K562 (cell line): Measurements from ENCODE around the gene IGF2BP1. TPM values are rescaled to one million over a fixed set of nuclear protein-coding genes. Genes with fewer than 3 reads are reported as not detected.
A peak's percentile ranks its signal among the peaks of the same experiment; 100 is the strongest.

Experiments
- CBFA2T2 ChIP-seq: fragments of 450-650 bp; conservative IDR thresholded peaks from 2 replicates; pipeline ENCODE4 v1.6.1; 2017; ENCODE audit warnings: mild to moderate bottlenecking
- FOXA1 ChIP-seq: fragments of 450-650 bp; IDR thresholded peaks from 2 replicates; pipeline ENCODE4 v1.6.1; 2016; ENCODE audit warnings: mild to moderate bottlenecking, borderline replicate concordance
- GATAD2A ChIP-seq: fragments of 450-650 bp; IDR thresholded peaks from 2 replicates; pipeline ENCODE4 v1.6.1; 2017
- IRF2 ChIP-seq: sonication (generic); formaldehyde crosslinking; IDR thresholded peaks from 2 replicates; pipeline ENCODE4 v1.8.1; 2022; ENCODE audit warnings: mild to moderate bottlenecking, missing genetic modification reagents
- MEF2D ChIP-seq: conservative IDR thresholded peaks from 2 replicates; pipeline ENCODE4 v1.6.1; 2016; ENCODE audit warnings: low read depth, missing genetic modification characterization, missing compliant biosample characterization
- NR2F6 ChIP-seq: fragments of 450-650 bp; formaldehyde crosslinking; IDR thresholded peaks from 2 replicates; pipeline ENCODE4 v1.4.0; 2020; ENCODE audit warnings: mild to moderate bottlenecking
- PML ChIP-seq: IDR thresholded peaks from 2 replicates; pipeline ENCODE4 v1.6.1; 2012; ENCODE audit warnings: low read length, inconsistent platforms
- TCF3 ChIP-seq: sonication (generic); formaldehyde crosslinking; IDR thresholded peaks from 2 replicates; pipeline ENCODE4 v1.4.0; 2020; ENCODE audit warnings: mild to moderate bottlenecking, missing genetic modification reagents
- TRIM24 ChIP-seq, 2 experiments: fragments of 450-650 bp; IDR thresholded peaks; 2 replicates each; pipeline ENCODE4 v1.6.1; 2016
- polyA plus RNA-seq, 8 experiments: library from polyadenylated mRNA; depleted of rRNA in 4 of 8; stranded (reverse) in 5 of 8; unstranded in 3 of 8; fragments of >200 nt; fragmentation: Nextera tagmentation in 2 of 8; fragmentation: Illumina TruSeq in 1 of 8; extraction: Ambion mirVana in 2 of 8; extraction: Trizol in 1 of 8; gene quantifications; 2 replicates each; pipeline versions ENCODE4 v1.2.1 to v1.2.3, GENCODE V29; 2011 to 2014; ENCODE audit warnings: inconsistent platforms in 1 of 8, missing spikeins in 1 of 8
- total RNA-seq, 7 experiments: library from RNA; depleted of rRNA in 6 of 7; stranded (reverse); fragments of >200 nt in 6 of 7; fragmentation: Illumina TruSeq in 2 of 7; extraction: Trizol in 2 of 7; gene quantifications; 2 replicates each; pipeline versions ENCODE4 v1.2.1 to v1.2.3, GENCODE V29; 2011 to 2021; ENCODE audit warnings: low replicate concordance in 1 of 7
- TF ChIP-seq, protein P1 (sequence below): fragments of 450-650 bp; IDR thresholded peaks from 2 replicates; pipeline ENCODE4 v1.7.1; 2018; ENCODE audit warnings: mild to moderate bottlenecking, low read depth; ENCODE audit not compliant: partially characterized antibody
- TF ChIP-seq, protein P2 (sequence below): fragments of 250-450 bp; sonication (Bioruptor Pico); IDR thresholded peaks from 2 replicates; pipeline ENCODE4 v1.4.0; 2020; ENCODE audit warnings: mild to moderate bottlenecking, moderate library complexity
- TF ChIP-seq, protein P3 (sequence below): sonication (generic); formaldehyde crosslinking; IDR thresholded peaks from 2 replicates; pipeline ENCODE4 v1.8.0; 2022; ENCODE audit warnings: mild to moderate bottlenecking, missing genetic modification reagents, borderline replicate concordance
- TF ChIP-seq, protein P4 (sequence below): fragments of 200-400 bp; formaldehyde crosslinking; IDR thresholded peaks from 2 replicates; pipeline ENCODE4 v1.6.1; 2017; ENCODE audit warnings: mild to moderate bottlenecking, low read depth, low read length, moderate library complexity
- TF ChIP-seq, protein P5 (sequence below): conservative IDR thresholded peaks from 2 replicates; pipeline ENCODE4 v1.6.1; 2011; ENCODE audit warnings: low read depth, mild to moderate bottlenecking, low read length; ENCODE audit not compliant: control insufficient read depth
- TF ChIP-seq, protein P6 (sequence below): sonication (generic); formaldehyde crosslinking; IDR thresholded peaks from 2 replicates; pipeline ENCODE4 v1.8.0; 2022; ENCODE audit warnings: mild to moderate bottlenecking, missing genetic modification reagents

Gene IGF2BP1
- total and polyA plus RNA-seq, 9 of the 15 experiments (the other 6 are each of a cell fraction or from before 2014, with no cell fraction given): 13.0 to 318 (median 53.6) TPM

DNA sequence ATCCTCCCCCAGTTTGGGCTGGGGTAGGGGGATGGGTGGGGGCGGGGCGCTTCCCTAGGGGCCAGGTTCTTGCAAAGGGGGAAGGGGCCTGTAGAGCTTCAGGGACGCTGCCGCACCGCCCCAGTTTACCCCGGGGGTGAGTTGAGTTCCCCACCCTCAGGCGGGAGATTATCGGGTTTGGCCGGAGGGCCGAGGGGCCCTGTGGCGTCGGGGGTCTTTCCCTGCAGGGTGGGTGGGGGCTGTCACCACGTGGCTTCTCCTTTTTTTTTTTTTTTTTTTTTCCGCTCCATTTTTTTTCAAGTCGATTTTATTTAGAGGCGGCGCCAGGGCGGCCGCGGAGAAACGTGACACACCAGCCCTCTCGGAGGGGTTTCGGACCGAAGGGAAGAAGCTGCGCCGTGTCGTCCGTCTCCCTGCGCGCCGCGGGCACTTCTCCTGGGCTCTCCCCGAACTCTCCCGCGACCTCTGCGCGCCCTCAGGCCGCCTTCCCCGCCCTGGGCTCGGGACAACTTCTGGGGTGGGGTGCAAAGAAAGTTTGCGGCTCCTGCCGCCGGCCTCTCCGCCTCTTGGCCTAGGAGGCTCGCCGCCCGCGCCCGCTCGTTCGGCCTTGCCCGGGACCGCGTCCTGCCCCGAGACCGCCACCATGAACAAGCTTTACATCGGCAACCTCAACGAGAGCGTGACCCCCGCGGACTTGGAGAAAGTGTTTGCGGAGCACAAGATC is at the start of gene IGF2BP1 (continued):
- TF ChIP-seq, protein P1, sequence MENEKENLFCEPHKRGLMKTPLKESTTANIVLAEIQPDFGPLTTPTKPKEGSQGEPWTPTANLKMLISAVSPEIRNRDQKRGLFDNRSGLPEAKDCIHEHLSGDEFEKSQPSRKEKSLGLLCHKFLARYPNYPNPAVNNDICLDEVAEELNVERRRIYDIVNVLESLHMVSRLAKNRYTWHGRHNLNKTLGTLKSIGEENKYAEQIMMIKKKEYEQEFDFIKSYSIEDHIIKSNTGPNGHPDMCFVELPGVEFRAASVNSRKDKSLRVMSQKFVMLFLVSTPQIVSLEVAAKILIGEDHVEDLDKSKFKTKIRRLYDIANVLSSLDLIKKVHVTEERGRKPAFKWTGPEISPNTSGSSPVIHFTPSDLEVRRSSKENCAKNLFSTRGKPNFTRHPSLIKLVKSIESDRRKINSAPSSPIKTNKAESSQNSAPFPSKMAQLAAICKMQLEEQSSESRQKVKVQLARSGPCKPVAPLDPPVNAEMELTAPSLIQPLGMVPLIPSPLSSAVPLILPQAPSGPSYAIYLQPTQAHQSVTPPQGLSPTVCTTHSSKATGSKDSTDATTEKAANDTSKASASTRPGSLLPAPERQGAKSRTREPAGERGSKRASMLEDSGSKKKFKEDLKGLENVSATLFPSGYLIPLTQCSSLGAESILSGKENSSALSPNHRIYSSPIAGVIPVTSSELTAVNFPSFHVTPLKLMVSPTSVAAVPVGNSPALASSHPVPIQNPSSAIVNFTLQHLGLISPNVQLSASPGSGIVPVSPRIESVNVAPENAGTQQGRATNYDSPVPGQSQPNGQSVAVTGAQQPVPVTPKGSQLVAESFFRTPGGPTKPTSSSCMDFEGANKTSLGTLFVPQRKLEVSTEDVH: no peak
- TF ChIP-seq CBFA2T2 (no peak), MEF2D (tag) (no peak), PML (0 out of 2 replicates have a peak, but pooled peaks have one; percentile 8), TRIM24 (IDR thresholded peaks at IDR 0.05) (no peak), FOXA1 (no peak), GATAD2A (0 out of 2 replicates have a peak, but pooled peaks have one; percentile 27), IRF2 (no peak), NR2F6 (CRISPR knock-in tag) (no peak), TCF3 (no peak)
- TF ChIP-seq, protein P2, sequence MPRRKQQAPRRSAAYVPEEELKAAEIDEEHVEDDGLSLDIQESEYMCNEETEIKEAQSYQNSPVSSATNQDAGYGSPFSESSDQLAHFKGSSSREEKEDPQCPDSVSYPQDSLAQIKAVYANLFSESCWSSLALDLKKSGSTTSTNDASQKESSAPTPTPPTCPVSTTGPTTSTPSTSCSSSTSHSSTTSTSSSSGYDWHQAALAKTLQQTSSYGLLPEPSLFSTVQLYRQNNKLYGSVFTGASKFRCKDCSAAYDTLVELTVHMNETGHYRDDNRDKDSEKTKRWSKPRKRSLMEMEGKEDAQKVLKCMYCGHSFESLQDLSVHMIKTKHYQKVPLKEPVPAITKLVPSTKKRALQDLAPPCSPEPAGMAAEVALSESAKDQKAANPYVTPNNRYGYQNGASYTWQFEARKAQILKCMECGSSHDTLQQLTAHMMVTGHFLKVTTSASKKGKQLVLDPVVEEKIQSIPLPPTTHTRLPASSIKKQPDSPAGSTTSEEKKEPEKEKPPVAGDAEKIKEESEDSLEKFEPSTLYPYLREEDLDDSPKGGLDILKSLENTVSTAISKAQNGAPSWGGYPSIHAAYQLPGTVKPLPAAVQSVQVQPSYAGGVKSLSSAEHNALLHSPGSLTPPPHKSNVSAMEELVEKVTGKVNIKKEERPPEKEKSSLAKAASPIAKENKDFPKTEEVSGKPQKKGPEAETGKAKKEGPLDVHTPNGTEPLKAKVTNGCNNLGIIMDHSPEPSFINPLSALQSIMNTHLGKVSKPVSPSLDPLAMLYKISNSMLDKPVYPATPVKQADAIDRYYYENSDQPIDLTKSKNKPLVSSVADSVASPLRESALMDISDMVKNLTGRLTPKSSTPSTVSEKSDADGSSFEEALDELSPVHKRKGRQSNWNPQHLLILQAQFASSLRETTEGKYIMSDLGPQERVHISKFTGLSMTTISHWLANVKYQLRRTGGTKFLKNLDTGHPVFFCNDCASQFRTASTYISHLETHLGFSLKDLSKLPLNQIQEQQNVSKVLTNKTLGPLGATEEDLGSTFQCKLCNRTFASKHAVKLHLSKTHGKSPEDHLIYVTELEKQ (CRISPR knock-in tag): no peak
- TF ChIP-seq, protein P3, sequence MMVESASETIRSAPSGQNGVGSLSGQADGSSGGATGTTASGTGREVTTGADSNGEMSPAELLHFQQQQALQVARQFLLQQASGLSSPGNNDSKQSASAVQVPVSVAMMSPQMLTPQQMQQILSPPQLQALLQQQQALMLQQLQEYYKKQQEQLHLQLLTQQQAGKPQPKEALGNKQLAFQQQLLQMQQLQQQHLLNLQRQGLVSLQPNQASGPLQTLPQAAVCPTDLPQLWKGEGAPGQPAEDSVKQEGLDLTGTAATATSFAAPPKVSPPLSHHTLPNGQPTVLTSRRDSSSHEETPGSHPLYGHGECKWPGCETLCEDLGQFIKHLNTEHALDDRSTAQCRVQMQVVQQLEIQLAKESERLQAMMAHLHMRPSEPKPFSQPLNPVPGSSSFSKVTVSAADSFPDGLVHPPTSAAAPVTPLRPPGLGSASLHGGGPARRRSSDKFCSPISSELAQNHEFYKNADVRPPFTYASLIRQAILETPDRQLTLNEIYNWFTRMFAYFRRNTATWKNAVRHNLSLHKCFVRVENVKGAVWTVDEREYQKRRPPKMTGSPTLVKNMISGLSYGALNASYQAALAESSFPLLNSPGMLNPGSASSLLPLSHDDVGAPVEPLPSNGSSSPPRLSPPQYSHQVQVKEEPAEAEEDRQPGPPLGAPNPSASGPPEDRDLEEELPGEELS (CRISPR knock-in tag): 0 out of 2 replicates have a peak, but pooled peaks have one; percentile 31
- TF ChIP-seq, protein P4, sequence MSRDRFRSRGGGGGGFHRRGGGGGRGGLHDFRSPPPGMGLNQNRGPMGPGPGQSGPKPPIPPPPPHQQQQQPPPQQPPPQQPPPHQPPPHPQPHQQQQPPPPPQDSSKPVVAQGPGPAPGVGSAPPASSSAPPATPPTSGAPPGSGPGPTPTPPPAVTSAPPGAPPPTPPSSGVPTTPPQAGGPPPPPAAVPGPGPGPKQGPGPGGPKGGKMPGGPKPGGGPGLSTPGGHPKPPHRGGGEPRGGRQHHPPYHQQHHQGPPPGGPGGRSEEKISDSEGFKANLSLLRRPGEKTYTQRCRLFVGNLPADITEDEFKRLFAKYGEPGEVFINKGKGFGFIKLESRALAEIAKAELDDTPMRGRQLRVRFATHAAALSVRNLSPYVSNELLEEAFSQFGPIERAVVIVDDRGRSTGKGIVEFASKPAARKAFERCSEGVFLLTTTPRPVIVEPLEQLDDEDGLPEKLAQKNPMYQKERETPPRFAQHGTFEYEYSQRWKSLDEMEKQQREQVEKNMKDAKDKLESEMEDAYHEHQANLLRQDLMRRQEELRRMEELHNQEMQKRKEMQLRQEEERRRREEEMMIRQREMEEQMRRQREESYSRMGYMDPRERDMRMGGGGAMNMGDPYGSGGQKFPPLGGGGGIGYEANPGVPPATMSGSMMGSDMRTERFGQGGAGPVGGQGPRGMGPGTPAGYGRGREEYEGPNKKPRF: no peak
- TF ChIP-seq, protein P5, sequence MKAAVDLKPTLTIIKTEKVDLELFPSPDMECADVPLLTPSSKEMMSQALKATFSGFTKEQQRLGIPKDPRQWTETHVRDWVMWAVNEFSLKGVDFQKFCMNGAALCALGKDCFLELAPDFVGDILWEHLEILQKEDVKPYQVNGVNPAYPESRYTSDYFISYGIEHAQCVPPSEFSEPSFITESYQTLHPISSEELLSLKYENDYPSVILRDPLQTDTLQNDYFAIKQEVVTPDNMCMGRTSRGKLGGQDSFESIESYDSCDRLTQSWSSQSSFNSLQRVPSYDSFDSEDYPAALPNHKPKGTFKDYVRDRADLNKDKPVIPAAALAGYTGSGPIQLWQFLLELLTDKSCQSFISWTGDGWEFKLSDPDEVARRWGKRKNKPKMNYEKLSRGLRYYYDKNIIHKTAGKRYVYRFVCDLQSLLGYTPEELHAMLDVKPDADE: no peak; the same call in 1 of the 2 replicates
- TF ChIP-seq, protein P6, sequence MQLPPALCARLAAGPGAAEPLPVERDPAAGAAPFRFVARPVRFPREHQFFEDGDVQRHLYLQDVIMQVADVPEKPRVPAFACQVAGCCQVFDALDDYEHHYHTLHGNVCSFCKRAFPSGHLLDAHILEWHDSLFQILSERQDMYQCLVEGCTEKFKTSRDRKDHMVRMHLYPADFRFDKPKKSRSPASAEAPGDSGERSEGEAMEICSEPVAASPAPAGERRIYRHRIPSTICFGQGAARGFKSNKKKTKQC: no peak
